Breast epithelium (tissue), 4 donors: Measurements from ENCODE around the gene TRIM10. TPM values are rescaled to one million over a fixed set of nuclear protein-coding genes. Genes with fewer than 3 reads are reported as not detected.

Experiments used
- DNase-seq, 2 donors: peaks; one replicate each; pipeline ENCODE4 v3.0.0-alpha.2; 2019; ENCODE audit warnings: low spot score in 2 of 2
- H3K27ac ChIP-seq, 2 donors: fragments of 200-600 bp; sonication (generic) in 1 of 2; one replicate each; pipeline ENCODE4 v1.5.1; 2016 to 2019; ENCODE audit warnings: mild to moderate bottlenecking in 1 of 2
- H3K27me3 ChIP-seq, 2 donors: fragments of 200-600 bp; sonication (generic) in 1 of 2; one replicate each; pipeline versions ENCODE4 v1.5.1 to v1.6.0; 2017 to 2019; ENCODE audit warnings: control low read depth in 1 of 2, mild to moderate bottlenecking in 1 of 2
- H3K36me3 ChIP-seq: fragments of 200-600 bp; one replicate; pipeline ENCODE4 v1.5.1; 2019
- H3K4me1 ChIP-seq, 2 donors: fragments of 200-600 bp; sonication (generic); one replicate each; pipeline ENCODE4 v1.5.1; 2016 to 2019; ENCODE audit warnings: control low read depth in 1 of 2
- H3K4me3 ChIP-seq, 3 donors: fragments of 200-600 bp; sonication (generic); 1 replicate in 2 of 3; 2 replicates in 1 of 3; pipeline ENCODE4 v1.5.1; 2016 to 2019; ENCODE audit warnings: mild to moderate bottlenecking in 3 of 3, moderate library complexity in 2 of 3
- H3K9me3 ChIP-seq, 2 donors: fragments of 200-600 bp; sonication (generic) in 1 of 2; one replicate each; pipeline ENCODE4 v1.5.1; 2016 to 2019; ENCODE audit warnings: control low read depth in 1 of 2
- POLR2A ChIP-seq: fragments of 450-650 bp; IDR thresholded peaks from one replicate; pipeline ENCODE4 v1.6.1; 2016; ENCODE audit warnings: antibody characterized with exemption, mild to moderate bottlenecking, moderate library complexity
- POLR2AphosphoS5 ChIP-seq, 3 donors: sonication (generic); formaldehyde crosslinking; IDR thresholded peaks; one replicate each; pipeline ENCODE4 v1.6.1; 2017; ENCODE audit warnings: antibody characterized with exemption in 3 of 3
- intact Hi-C: fragments of 100-400 bp; cut with DNase I; formaldehyde crosslinking; loops from one replicate; pipeline ENCODE4 v1.15.1; 2023; ENCODE audit warnings: low total_unique reads
- total RNA-seq, 3 donors: library from RNA; depleted of rRNA; stranded (reverse); fragments of >200 nt; gene quantifications; one replicate each; pipeline ENCODE4 v1.1.0, GENCODE V29; 2016
- TF ChIP-seq, protein P1 (sequence below), 3 donors: fragments of 450-650 bp; IDR thresholded peaks; one replicate each; pipeline ENCODE4 v1.5.1; 2016 to 2017; ENCODE audit warnings: antibody characterized with exemption in 3 of 3, mild to moderate bottlenecking in 3 of 3, moderate library complexity in 3 of 3

Gene TRIM10
- total RNA-seq, 3 donors from 2014 or later = not detected

DNA sequence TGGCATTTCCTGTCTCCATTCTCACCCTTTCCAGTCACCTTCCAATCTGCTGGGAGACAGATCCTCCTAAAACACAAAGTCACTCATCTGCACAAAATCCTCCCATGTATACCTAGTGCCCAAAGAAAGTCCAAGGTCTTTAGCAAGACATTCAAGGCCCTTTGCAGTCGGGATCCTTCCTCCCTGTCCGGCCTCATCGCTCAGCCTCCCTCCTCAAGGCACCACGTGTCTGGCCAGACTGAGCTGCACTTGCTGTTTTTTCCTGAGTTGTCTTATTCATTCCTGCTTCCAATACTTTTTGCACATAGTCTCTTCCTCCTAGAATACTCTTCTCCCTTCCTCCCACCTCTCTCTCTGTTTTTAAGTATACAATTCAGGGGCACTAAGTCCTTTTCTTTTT lies 3.7 kb upstream of the TRIM10 start:
- TF ChIP-seq POLR2AphosphoS5 (IDR thresholded peaks at IDR 0.05) (no peak), POLR2A (no peak)
- TF ChIP-seq, protein P1, sequence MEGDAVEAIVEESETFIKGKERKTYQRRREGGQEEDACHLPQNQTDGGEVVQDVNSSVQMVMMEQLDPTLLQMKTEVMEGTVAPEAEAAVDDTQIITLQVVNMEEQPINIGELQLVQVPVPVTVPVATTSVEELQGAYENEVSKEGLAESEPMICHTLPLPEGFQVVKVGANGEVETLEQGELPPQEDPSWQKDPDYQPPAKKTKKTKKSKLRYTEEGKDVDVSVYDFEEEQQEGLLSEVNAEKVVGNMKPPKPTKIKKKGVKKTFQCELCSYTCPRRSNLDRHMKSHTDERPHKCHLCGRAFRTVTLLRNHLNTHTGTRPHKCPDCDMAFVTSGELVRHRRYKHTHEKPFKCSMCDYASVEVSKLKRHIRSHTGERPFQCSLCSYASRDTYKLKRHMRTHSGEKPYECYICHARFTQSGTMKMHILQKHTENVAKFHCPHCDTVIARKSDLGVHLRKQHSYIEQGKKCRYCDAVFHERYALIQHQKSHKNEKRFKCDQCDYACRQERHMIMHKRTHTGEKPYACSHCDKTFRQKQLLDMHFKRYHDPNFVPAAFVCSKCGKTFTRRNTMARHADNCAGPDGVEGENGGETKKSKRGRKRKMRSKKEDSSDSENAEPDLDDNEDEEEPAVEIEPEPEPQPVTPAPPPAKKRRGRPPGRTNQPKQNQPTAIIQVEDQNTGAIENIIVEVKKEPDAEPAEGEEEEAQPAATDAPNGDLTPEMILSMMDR (IDR thresholded peaks at IDR 0.05) = no peak
- peaks cover 0 to 30% of the 10 kb centered on the region in 2 donors for H3K27me3 ChIP-seq
- no peaks in the 10 kb centered on the region for H3K9me3 ChIP-seq
- H3K4me1 ChIP-seq = no peaks in the 10 kb centered on the region
- no peak for DNase-seq
- no peaks in the 10 kb centered on the region for H3K36me3 ChIP-seq
- intact Hi-C loops = loop anchor here (5.0 kb wide), 1 partner anchor 843 kb away; no protein-coding TSS in a partner anchor
- no peak overlapping the region for H3K4me3 ChIP-seq
- no peak overlapping the region for H3K27ac ChIP-seq

DNA sequence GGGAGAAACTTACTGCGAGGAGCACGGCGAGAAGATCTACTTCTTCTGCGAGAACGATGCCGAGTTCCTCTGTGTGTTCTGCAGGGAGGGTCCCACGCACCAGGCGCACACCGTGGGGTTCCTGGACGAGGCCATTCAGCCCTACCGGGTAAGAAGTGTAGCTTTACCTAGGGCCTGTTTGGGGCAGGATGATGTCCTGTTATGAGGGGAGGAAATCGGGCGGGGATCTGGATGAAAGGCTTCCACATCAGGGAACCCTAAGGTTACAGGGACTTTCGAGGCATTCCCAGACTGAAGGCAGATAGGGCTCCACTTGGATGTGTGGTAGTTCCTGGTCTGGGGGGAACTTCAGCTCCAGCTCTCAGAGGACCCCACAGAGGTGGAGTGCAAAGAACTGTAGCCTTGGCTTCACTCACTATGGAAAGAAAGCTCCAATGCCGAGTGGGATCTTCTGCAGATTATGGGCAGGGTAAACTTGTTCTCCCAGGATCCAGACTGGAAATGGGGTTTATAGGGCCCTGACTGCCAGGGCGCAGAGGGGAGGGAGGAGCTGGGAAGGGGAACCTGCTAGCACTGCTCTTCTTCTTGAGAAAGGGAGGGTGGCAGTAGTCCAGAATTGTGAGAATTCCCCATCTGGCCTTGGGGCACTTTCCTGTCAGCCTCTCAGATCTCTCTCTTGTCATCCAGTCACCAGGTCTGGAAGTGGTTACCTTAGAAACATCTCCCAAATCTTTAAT lies 3.1 kb upstream of the TRIM10 start:
- H3K9me3 ChIP-seq = no peaks in the 10 kb centered on the region
- H3K36me3 ChIP-seq = no peaks in the 10 kb centered on the region
- DNase-seq = no peak
- no peak overlapping the region for H3K27ac ChIP-seq
- intact Hi-C loops = no loop called here
- no peak overlapping the region for H3K4me3 ChIP-seq
- H3K4me1 ChIP-seq = no peaks in the 10 kb centered on the region
- peaks cover 0 to 30% of the 10 kb centered on the region in 2 donors for H3K27me3 ChIP-seq
- TF ChIP-seq POLR2AphosphoS5 (IDR thresholded peaks at IDR 0.05) (no peak), POLR2A (no peak)
- TF ChIP-seq, protein P1 (IDR thresholded peaks at IDR 0.05) = no peak

DNA sequence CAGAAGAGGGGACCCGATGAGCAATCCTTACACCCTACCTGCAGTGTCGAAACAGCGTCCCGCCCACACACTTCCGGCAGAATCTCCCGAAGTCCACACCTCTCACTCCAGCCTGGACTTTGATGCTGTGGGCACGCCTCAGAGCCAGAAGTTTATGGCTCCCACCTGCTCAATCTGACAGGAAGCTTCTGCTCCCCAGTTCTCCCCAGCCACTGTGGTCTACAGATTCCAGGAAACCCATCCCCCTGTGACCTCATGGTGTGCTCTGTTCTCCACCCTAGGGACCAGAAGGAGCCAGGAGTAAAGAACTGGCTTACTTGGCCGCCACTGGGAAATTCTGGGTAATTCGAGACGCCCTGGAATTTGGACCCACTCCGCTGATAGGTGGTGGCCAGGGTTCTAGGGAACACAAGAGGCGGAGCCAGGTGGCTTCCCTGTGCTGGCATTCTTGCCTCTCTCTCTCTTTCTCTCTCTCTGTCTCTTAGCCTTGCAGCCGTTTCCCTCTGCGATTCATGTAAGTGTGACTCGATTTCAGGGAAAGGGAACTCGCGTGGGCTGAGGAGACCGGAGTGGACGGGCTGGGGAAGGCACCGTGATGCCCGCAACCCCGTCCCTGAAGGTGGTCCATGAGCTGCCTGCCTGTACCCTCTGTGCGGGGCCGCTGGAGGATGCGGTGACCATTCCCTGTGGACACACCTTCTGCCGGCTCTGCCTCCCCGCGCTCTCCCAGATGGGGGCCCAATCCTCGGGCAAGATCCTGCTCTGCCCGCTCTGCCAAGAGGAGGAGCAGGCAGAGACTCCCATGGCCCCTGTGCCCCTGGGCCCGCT lies 2.3 kb upstream of the TRIM10 start, which contains the start of gene TRIM15:
TRIM15 (plus strand) TSS at position 457 of the 828 bp plus-strand sequence; CDS start at position 596, 139 bp downstream.
- Histone ChIP-seq H3K4me1 (no peaks in the 10 kb centered on the region), H3K36me3 (no peaks in the 10 kb centered on the region), H3K27ac (no peak within 1 kb of the TSS), H3K4me3 (no peak within 1 kb of the TSS), H3K9me3 (no peaks in the 10 kb centered on the region), H3K27me3 (peaks cover 0 to 27% of the 10 kb centered on the region in 2 donors)
- TF ChIP-seq, protein P1 (IDR thresholded peaks at IDR 0.05) = no peak
- intact Hi-C loops = no loop called here
- no peak for DNase-seq

DNA sequence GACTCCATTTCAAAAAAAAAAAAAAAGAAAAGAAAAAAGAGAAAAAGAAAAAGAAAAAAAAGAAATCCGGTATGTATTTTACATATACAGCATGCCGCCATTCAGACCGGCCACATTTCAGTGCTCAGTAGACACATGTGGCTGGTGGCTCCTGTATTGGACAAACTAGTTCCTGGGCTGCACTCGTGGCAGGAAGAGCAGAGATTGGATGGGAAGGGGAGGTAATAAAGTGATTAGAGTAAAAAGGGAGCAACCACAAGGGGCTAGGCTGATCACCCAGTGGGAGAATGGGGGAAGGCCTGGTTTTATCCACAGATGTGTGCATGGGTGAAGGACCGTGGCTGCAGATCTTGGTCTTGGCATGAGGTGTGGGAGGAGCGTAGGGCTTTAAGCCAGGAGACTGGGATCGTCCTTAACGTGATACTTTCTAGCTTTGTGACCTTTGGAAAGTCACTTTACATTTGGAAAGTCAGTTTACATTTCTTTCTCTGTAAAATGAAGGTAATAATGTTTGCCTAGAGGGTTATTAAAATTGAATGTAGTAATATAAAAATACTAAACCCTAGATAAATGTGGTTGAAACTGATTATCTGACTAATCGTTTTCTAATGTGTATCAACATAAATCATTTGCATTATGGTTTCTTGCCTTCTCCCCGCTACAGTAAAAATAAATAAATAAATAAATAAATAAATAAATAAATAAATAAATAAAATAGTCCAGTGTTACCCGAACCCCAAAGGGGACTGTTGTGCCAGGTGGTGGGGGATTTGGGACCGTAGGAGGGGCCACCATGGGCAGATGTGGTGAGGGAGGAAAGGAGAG lies 1.5 kb upstream of the TRIM10 start:
- Histone ChIP-seq H3K27ac (no peak overlapping the region), H3K36me3 (no peaks in the 10 kb centered on the region), H3K4me3 (no peak overlapping the region), H3K4me1 (no peaks in the 10 kb centered on the region), H3K9me3 (no peaks in the 10 kb centered on the region), H3K27me3 (peaks cover 0 to 19% of the 10 kb centered on the region in 2 donors)
- TF ChIP-seq POLR2A (no peak), POLR2AphosphoS5 (IDR thresholded peaks at IDR 0.05) (no peak)
- TF ChIP-seq, protein P1 (IDR thresholded peaks at IDR 0.05) = no peak
- DNase-seq = no peak
- intact Hi-C loops = no loop called here
